ENCODE measurements around the gene ACTN1.

Gene ACTN1

DNA sequence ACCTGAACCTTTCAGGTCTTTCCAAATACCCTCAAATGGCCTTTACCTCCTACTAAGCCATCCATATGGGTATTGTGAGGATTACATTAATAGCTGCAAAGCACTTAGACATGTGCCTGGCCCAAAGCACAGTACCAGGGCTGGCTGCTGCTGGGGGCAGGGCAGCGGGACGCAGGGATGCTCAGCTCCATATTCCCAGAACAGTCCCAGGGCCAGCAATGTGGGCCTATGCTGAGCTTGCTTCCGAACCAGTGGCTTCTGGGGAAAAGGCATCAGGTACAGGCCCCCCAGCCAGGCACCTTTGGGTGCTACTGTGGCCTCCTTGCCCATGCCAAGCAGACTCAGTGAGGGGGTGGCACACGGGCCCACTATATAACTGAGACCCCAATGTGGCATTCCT, 10.4 kb downstream of the ACTN1 start:
- DNase-seq (ENCODE audit: low spot score) = no peak
- TF ChIP-seq, protein P1, sequence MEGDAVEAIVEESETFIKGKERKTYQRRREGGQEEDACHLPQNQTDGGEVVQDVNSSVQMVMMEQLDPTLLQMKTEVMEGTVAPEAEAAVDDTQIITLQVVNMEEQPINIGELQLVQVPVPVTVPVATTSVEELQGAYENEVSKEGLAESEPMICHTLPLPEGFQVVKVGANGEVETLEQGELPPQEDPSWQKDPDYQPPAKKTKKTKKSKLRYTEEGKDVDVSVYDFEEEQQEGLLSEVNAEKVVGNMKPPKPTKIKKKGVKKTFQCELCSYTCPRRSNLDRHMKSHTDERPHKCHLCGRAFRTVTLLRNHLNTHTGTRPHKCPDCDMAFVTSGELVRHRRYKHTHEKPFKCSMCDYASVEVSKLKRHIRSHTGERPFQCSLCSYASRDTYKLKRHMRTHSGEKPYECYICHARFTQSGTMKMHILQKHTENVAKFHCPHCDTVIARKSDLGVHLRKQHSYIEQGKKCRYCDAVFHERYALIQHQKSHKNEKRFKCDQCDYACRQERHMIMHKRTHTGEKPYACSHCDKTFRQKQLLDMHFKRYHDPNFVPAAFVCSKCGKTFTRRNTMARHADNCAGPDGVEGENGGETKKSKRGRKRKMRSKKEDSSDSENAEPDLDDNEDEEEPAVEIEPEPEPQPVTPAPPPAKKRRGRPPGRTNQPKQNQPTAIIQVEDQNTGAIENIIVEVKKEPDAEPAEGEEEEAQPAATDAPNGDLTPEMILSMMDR (IDR thresholded peaks at IDR 0.05; ENCODE audit: extremely low read depth, missing control alignments) = no peak

DNA sequence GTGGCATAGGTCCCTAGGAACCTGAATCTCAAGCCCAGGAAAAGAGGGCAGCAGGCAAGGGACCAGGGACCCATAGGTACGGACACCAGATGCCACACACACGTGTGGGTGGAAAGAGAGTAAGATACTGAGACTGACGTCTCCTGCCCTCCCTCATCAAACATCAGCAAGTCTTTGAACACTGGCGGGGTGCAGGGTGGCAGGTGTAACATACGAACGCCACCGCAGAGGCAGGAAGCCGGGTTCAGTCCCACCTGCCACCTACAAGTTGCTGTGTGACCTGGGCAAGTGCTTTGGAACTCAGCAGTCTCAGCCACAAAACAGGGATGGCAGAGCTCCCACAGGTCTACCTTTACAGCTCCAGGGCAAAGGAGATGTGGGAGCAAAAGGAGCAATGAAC, 11.1 kb downstream of the ACTN1 start:
- TF ChIP-seq, protein P1 (IDR thresholded peaks at IDR 0.05; ENCODE audit: extremely low read depth, missing control alignments) = no peak

DNA sequence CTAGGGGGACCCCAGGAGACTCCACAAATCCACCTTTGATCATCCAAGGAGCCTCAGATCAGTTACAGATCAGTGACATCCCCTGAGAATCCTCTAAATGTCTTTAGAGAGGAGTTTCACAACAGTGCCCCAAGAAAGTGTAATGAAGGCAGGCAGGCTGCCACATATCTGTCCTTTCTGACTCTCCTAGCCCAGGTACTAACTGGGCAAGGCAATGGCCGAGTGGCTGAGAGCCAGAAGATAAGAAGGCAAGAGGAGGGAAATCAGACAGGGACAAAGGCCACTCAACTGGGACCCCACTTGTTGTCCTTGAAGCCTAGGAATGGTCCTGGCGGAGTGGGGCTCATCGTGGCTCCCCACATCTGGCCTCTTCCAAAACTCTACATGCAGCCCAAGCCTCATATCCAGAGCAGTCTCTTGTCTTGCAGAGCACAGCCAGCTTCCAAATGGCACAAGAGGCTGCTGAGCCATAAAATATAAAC, 11.6 kb downstream of the ACTN1 start:
- no peak for DNase-seq (ENCODE audit: low spot score)
- TF ChIP-seq, protein P1 (IDR thresholded peaks at IDR 0.05; ENCODE audit: extremely low read depth, missing control alignments) = no peak

More for the DNA sequence above, 11.1 kb downstream of the ACTN1 start:
- no peak for DNase-seq (ENCODE audit: low spot score)

DNA sequence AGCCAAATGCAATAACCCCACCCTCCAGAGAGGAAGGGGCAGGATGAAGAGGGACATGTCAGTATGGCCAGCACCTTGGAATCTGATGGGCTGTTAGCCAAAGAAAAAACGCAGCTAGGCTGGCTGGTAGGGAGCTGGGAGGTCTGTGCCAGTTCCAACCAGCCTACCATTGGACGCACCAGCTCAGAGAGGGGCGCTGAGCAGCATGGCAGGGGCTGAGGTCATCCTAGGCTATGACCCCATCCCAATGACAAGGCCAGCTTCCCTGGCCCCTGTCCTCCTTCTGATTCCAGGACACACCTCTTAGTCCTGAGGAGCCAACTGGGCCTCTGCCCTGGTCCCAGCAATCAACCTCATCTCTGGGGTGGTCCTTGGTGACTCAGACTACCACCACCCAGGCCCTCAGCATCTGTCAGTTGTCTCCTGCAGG, 12.2 kb downstream of the ACTN1 start:
- TF ChIP-seq, protein P1 (IDR thresholded peaks at IDR 0.05; ENCODE audit: extremely low read depth, missing control alignments) = no peak
- DNase-seq (ENCODE audit: low spot score) = no peak

DNA sequence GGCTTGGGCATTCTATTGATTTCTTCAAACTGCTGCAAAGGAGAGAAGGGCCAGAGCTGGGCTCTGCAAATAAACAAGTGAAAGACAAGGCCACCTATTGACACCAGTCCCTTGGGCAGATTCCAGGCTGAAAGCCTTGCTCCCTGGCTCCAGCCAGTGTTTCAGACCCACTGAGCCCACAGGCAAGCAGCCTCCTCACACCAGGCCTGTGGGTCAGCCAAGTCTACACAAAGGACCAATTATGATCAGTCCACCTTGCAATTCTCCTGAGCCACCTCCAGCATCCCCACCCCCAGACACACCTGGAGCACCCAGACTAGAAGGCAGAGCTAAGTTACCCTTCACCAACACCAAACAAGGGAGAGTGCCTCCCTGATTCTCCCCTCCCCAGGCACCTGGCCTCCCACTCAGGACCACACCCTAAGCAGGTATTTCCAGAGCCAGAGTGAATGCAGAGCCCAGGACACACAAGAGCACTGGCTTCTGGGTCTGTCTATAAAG, 13.8 kb downstream of the ACTN1 start:
- DNase-seq (ENCODE audit: low spot score) = no peak
- TF ChIP-seq, protein P1 (IDR thresholded peaks at IDR 0.05; ENCODE audit: extremely low read depth, missing control alignments) = no peak

DNA sequence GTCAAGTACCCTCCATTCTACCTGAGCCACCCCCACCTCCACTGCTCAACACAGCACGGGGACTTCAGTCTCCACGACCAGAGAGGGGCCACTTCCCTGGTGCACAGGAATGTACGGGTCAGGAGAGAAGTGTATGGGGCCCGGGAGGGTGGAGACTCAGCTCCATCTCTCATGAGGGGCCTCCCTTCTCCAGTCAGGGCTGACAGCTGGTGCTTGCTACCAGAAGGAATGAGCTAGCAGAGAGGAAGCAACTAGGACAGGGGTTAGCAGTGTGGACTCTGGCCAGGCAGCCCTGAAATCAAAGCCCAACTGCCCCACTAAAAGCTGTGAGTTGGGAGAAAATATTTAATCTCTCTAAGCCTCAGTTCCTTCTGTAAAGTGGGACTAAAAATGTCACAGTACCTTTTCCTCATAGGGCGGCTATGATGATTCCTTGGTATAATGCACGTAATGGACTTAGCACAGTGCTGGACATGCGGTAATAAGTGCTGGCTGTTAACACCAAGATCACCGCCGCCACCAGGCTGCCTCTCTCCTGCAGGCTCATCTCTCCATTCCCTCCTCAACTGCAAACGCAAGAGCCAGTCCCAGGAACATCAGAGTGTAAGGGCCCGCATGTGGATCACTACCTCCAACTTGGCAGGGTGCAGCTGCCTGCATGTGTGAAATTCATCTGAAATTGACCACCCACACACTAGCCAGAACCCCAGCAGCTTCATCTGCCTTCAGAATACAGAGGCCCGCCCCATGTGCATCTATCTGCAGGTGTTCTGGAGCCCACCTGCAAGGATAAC, 14.6 kb downstream of the ACTN1 start:
- DNase-seq (ENCODE audit: low spot score) = no peak
- TF ChIP-seq, protein P1 (IDR thresholded peaks at IDR 0.05; ENCODE audit: extremely low read depth, missing control alignments) = no peak

DNA sequence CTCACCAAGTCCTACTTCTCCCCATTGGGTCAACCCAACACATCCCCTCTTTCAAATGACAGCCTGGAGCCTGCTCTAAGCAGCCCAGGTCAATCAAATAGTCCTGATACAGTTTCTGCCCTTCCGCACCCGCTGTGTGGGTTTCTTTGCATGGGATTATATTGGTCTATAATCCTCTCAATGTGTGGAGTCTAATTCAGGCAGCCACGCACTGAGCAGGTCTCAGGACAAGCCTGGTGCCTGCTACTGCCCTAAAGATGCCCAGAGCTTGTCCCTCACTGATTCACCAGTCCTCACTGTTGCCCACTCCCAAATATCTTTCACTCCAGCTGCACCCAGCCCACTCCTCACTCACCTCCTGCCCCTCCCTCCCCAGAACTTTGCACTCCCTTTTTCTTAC, 16.4 kb downstream of the ACTN1 start:
- DNase-seq (ENCODE audit: low spot score) = no peak
- TF ChIP-seq, protein P1 (IDR thresholded peaks at IDR 0.05; ENCODE audit: extremely low read depth, missing control alignments) = no peak

Data from GM20000 (cell line).